ENCODE measurements around the gene GPSM3. TPM values are rescaled to one million over a fixed set of nuclear protein-coding genes. Genes with fewer than 3 reads are reported as not detected.
"Not testable (repeated sequence)": the region's sequence is repeated elsewhere in the genome, so short reads cannot be mapped to it uniquely, and the experiment has no call there.

GPSM3 gene
- total RNA-seq, 2 donors from 2014 or later: 6.7 to 8.6 TPM

DNA sequence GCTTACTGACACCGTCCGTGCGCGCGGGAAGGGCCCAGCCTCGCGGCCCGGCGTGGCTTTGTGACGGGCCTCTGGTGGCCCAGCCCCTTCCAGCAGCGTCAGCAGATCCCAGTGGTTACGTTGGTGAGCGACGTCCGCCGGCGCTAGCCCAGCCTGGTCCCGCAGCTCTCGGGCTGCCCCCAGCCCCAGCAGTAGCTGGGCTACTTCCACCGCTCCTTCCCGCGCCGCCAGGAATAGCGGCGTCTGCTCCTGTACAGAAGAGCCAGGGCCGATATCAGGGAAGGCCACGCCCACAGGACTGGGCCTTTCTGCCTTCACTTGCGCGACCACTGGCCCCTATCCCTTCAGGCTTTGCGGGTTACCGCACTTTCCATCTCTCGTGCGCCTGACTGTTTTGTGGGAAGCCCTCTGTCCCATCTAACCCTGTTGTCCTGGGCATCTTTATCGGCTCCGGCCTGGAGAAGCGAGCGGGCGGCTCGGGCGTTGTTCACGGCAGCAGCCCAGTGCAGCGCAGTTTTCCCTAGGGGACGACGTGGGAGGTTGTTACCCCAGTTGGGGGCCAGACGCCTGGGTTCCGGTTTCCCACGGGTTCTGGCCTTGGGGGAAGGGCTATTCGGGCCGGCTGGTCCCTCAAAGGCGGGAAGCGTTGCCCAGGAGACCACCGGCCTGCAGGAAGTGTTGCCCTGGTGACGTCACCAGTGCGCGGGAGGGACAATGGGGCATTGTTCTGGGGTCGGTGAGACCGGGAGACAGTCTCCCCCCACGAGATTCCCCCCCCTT, 3.6 kb upstream of the GPSM3 start:
- TF ChIP-seq, protein P1, sequence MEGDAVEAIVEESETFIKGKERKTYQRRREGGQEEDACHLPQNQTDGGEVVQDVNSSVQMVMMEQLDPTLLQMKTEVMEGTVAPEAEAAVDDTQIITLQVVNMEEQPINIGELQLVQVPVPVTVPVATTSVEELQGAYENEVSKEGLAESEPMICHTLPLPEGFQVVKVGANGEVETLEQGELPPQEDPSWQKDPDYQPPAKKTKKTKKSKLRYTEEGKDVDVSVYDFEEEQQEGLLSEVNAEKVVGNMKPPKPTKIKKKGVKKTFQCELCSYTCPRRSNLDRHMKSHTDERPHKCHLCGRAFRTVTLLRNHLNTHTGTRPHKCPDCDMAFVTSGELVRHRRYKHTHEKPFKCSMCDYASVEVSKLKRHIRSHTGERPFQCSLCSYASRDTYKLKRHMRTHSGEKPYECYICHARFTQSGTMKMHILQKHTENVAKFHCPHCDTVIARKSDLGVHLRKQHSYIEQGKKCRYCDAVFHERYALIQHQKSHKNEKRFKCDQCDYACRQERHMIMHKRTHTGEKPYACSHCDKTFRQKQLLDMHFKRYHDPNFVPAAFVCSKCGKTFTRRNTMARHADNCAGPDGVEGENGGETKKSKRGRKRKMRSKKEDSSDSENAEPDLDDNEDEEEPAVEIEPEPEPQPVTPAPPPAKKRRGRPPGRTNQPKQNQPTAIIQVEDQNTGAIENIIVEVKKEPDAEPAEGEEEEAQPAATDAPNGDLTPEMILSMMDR (IDR thresholded peaks at IDR 0.05): no peak
- intact Hi-C loops (cut with DNase I): no loop called here

GRCh38 chr6:32195652-32195901, 3.1 kb upstream of the GPSM3 start:
- intact Hi-C loops (cut with DNase I): no loop called here

More for the DNA sequence above, 3.6 kb upstream of the GPSM3 start:
- Histone ChIP-seq H3K36me3 (no peaks in the 10 kb centered on the region), H3K27me3 (no peaks in the 10 kb centered on the region), H3K4me1 (peaks cover 2% of the 10 kb centered on the region), H3K27ac (peak overlapping the region; percentile 99), H3K4me3 (peak overlapping the region; percentile 58), H3K9me3 (no peaks in the 10 kb centered on the region), H3K9ac (ENCODE audit: low read depth in 2 of 2, low read length in 2 of 2) (peak overlapping the region; percentile 99 to 100)
- peak; percentile 89 for DNase-seq

GRCh38 chr6:32194825-32195651, 2.6 kb upstream of the GPSM3 start:
- intact Hi-C loops (cut with DNase I): no loop called here

More at GRCh38 chr6:32195652-32195901, 3.1 kb upstream of the GPSM3 start:
- peak; percentile 100 for DNase-seq
- no peaks in the 10 kb centered on the region for H3K27me3 ChIP-seq
- H3K4me3 ChIP-seq: peak overlapping the region; percentile 58
- H3K9me3 ChIP-seq: no peaks in the 10 kb centered on the region
- TF ChIP-seq, protein P1 (IDR thresholded peaks at IDR 0.05): peak; percentile 55
- peaks cover 2% of the 10 kb centered on the region for H3K4me1 ChIP-seq
- peak overlapping the region; percentile 99 to 100 for H3K9ac ChIP-seq (ENCODE audit: low read depth in 2 of 2, low read length in 2 of 2)
- H3K27ac ChIP-seq: peak overlapping the region; percentile 99
- H3K36me3 ChIP-seq: no peaks in the 10 kb centered on the region

GRCh38 chr6:32194388-32194787, 1.9 kb upstream of the GPSM3 start:
- H3K9ac ChIP-seq (ENCODE audit: low read depth in 2 of 2, low read length in 2 of 2): no peak overlapping the region

More at GRCh38 chr6:32194825-32195651, 2.6 kb upstream of the GPSM3 start:
- peaks cover 2% of the 10 kb centered on the region for H3K4me1 ChIP-seq
- peak overlapping the region; percentile 84 for H3K27ac ChIP-seq
- H3K9ac ChIP-seq (ENCODE audit: low read depth in 2 of 2, low read length in 2 of 2): peak overlapping the region; percentile 68 to 88
- H3K27me3 ChIP-seq: no peaks in the 10 kb centered on the region
- no peaks in the 10 kb centered on the region for H3K36me3 ChIP-seq
- H3K9me3 ChIP-seq: no peaks in the 10 kb centered on the region
- peak; percentile 60 for DNase-seq
- TF ChIP-seq, protein P1 (IDR thresholded peaks at IDR 0.05): no peak
- peak overlapping the region; percentile 18 for H3K4me3 ChIP-seq

DNA sequence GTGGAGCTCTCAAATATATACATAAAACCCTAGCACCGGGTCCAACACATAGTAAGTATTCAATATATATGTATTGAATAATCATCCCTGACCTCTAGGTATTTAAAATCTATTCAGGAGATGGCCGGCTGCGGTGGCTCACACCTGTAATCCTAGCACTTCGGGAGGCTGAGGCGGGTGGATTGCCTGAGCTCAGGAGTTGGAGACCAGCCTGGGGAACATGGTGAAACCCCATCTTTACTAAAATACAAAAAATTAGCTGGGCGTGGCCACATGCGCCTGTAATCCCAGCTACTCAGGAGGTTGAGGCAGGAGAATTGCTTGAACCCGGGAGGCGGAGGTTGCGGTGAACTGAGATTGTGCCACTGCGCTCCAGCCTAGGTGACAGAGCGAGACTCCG, 653 bp upstream of the GPSM3 start:
- peak overlapping the region; percentile 23 for H3K4me3 ChIP-seq
- H3K27me3 ChIP-seq; H3K9me3 ChIP-seq; H3K4me1 ChIP-seq; intact Hi-C loops (cut with DNase I); H3K36me3 ChIP-seq; DNase-seq: not testable (repeated sequence)
- peak overlapping the region; percentile 82 for H3K27ac ChIP-seq
- H3K9ac ChIP-seq (ENCODE audit: low read depth in 2 of 2, low read length in 2 of 2): peak overlapping the region; percentile 19 to 85

More at GRCh38 chr6:32194388-32194787, 1.9 kb upstream of the GPSM3 start:
- Histone ChIP-seq H3K27me3 (no peaks in the 10 kb centered on the region), H3K9me3 (no peaks in the 10 kb centered on the region), H3K36me3 (no peaks in the 10 kb centered on the region), H3K27ac (peak overlapping the region; percentile 84), H3K4me3 (no peak overlapping the region), H3K4me1 (peaks cover 2% of the 10 kb centered on the region)
- TF ChIP-seq, protein P1 (IDR thresholded peaks at IDR 0.05): no peak
- DNase-seq: no peak
- intact Hi-C loops (cut with DNase I): no loop called here

All from colonic mucosa (tissue), 4 donors.